CD4-positive, alpha-beta T cell treated with Interferon alpha-2 for 1 hour (primary cell): ENCODE measurements around the gene HIGD1A.

ENCODE experiments used
- DNase-seq, 2 donors: peaks; one replicate each; pipeline ENCODE4 v3.0.0-alpha.2; 2020 to 2022

HIGD1A gene

DNA sequence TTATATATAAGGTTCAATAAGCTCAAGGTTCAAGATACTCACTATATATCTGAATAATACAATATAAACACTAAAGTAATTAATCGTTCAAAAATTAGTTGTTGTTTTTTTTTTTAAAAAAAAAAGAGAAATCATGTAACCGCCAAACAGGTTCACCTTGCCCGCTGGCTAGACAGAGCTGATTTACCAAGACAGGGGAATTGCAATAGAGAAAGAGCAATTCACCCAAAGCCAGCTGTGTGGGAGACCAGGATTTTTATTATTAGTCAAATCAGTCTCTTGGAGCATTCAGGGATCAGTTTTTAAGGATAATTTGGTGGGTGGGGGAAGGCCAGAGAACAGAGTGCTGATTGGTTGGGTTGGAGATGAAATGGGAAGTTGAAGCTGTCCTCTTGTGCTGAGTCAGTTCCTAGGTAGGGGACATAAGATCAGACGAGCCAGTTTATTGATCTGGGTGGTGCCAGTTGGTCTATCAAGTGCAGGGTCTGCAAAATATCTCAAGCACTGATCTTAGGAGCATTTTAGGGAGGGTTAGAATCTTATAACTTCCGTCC, 7.9 kb downstream of the HIGD1A start:
- no peak for DNase-seq

DNA sequence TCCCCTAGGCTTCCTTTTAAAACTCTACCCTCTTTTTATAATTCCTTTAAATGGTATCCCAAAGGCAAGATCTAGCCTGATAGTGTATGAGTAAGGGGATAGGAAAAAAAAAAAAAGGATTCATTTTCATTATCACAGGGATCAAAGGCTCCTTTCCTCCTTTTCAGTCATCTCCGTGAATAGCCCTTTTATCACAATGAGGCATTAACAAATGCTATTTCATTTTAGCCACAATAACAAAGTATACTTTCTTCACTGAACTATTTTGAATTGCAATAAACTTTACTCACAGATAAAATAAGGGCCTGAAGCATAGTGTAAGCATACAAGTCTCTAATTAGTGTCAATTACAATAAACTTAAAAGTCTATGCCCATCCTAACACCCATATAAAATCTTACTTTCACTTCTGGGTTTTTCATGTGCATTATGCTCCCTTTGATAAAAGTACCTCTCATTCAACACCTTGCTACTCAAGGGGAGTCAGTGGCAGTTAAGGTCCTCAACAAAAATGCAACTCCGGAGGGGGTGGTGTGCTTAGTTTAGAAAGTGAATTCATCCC, 8.6 kb downstream of the HIGD1A start:
- DNase-seq: no peak

DNA sequence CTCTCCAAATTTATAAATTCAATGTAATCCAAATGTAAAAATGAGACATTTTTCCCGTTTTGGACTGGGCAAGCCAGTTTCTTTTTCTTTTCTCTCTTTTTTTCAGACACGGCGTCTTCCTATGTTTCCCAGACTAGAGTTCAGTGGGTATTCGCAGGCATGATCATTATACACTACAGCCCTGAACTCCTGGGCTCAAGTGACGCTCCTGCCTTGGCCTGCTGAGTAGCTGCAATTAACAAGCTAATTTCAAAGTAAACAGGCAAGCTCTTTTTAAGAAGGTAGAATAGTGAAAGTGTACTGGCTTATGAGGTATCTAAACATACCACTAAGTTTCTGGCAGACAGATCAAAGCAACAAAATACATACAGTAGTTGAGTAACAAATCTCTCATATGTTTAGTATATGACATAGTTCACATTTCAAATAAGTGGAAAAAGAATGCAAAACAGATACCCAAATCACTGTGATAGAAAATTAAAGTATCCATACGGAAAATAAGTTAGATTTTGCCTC, 13.5 kb downstream of the HIGD1A start:
- no peak for DNase-seq

DNA sequence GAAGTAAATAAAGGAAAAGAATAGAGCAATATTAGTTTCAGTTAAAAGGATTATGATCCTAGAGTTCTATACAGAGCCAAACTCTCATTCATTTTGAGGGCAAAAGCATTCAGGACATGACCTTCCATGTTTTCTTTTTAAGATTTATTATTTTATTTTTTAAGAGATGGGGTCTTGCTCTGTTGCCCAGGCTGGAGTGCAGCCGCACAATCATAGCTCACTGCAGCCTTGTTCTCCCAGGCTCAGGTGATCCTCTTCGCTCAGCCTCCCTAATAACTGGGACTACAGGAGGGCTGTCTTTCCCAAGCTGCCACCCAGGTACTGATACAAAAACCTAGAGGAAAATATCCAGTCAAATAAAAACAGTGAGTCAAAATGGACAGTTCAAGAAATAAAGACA, 17.7 kb downstream of the HIGD1A start:
- DNase-seq: no peak

DNA sequence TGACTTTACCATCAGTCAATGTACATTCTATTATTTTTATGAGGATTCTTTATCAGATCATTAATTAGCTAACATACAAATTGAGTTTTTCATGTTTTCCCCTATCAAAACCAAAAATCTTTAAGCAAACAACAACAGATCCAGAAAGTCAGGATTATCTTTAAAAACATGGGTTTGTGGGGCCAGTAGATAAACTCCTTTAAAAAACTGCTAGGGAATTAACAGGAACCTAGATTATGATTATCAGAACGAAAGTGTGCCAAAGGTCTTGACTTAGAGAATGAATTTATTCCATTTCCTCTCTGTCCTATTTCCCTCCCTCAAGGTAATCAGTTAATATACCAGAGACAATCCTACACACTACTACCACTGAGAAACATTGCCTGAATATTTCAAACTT, 18.1 kb downstream of the HIGD1A start:
- DNase-seq: no peak

DNA sequence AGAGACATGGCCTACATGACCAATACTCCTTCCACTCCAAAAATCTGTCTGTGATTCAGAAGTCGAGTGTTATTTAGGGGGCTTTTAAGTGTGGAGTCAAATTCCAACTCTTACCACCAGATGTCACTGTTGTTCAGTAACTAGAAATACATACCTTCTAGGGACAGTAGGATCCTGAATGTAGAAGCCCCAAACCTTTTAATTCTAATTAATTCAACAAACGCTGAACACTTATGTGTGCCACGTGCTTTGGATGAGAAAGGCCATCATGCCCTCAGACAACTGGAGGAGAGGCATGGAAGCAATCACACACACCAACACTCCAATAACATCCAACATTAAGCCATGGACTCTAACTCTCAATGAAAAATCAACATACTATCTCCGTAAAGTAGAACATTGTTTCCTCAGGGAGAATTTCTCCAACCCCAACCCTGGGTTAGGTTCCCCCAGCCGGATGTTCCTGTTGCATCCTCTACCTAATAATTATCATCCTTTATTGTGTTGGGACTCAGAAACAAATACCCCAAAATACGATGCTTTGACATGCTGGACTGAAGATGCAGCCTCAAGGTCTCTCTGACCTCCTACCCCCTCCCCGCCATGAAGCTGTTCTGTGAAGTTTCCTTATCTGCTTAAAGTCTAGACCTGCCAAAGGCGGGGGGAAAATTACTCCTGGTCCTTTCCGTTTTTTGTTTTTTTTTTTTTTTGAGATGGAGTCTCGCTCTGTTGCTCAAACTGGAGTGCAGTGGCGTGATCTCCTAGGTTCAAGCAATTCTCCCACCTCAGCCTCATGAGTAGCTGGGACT, 23.2 kb downstream of the HIGD1A start:
- peak; percentile 22 to 78 for DNase-seq

DNA sequence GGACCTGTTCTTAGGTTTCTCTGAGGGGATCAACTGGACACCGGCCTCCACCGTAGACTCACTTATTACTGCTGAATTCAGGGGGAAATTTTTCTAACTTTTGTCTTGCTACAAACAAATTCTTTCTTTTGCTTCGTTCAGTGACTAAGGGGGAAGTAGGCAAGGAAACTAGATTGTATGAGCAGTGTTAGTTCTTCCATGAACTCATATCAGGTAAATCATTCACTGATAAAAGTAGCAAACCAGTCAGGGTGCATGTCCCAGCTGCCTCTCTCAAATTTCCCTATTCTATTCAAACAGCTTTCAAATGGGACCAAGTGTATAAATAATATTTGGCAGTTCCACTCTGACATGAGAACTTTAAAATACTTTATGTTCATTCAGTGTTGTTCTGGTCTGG, 23.9 kb downstream of the HIGD1A start:
- no peak for DNase-seq

DNA sequence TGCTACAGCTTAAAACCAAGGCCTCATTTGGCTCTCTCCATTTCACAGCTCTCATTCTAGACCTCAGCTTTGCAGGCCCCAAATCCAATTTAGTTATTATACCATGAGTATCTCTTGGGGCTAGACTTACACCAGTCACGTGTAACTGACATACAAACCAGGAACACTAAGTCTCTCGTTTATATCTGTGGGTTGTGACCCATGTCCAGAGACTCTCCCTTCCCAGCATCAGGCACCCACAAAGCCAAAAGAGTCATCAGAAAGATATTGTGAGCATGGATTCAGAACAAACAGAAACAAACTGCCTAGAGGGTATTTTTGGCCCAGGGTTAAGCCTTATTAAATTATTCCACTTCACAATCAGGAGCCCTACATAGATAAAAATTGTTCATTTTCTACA, 25.6 kb downstream of the HIGD1A start:
- DNase-seq: no peak

DNA sequence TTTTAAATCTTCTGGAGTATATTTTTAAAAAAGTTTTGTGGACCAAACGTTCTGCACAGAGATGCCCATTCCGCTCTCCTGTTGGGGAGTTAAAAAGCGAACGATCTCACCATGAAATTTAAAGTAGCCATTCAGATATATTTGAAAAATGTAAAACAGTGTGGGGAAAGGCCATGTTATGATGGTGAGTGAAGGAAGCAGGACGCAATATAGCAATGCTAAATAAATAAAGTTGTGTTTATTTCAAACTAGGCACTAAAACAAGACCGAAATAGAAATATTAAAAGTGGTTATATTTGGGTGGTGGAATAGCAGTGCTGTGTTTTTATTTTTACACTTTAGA, 30.9 kb downstream of the HIGD1A start:
- no peak for DNase-seq

DNA sequence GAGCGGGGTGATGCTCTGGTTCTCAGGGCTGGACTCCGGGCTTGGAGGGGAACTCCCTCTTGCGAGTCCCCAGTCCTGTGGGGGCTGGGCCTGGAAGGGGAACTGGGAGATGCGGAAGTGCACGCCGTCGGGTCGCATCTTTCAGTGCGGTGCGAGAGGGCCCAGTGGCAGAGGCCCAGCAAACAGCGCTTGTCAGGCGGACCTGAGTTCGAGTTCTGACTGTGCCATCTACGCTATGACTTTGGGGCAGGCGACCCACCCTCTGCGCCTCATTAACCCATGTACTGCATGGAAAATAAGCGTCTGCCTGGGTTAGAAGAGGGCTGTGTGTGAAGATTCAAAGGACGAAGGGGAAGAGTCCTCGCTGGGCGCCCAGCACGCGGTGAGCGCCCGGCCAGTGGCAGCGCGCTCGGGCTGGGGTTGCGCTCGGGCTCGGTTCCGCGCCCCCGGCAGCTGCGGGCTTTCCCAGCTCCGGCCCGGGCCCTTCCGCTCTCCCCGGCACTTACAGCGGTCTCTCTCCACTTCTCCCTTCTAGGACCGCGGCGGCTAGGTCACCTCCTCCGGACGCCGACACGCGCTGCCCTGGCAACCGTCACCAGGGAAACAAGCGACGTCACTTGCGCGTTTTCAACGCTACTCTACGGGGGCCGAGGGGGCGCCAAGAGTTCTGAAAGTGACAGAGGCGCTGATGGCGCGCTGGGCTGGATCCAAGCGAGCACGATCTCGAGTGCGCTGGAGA, 31.5 kb downstream of the HIGD1A start, which contains the start of gene CCDC13:
CCDC13 (minus strand) TSS at position 584 of the 739 bp plus-strand sequence. CDS start 14,908 bp downstream, outside the sequence.
- peak; percentile 90 to 92 for DNase-seq

DNA sequence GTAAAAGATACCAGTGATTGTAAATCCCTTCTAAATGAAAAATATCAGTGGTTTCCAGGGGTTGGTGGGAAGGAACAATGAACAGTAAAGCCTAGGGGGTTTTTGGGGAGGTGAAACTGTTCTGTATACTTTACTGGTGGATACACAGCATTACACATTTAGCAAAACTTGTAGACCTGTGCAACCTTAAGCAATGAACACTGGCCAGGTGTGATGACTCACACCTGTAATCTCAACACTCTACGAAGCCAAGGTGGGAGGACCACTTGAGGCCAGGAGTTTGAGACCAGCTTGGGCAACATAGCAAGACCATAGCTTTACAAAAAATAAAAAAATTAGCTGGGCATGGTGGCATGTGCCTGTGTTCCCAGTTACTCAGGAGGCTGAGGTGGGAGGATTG, 33.0 kb downstream of the HIGD1A start:
- no peak for DNase-seq

DNA sequence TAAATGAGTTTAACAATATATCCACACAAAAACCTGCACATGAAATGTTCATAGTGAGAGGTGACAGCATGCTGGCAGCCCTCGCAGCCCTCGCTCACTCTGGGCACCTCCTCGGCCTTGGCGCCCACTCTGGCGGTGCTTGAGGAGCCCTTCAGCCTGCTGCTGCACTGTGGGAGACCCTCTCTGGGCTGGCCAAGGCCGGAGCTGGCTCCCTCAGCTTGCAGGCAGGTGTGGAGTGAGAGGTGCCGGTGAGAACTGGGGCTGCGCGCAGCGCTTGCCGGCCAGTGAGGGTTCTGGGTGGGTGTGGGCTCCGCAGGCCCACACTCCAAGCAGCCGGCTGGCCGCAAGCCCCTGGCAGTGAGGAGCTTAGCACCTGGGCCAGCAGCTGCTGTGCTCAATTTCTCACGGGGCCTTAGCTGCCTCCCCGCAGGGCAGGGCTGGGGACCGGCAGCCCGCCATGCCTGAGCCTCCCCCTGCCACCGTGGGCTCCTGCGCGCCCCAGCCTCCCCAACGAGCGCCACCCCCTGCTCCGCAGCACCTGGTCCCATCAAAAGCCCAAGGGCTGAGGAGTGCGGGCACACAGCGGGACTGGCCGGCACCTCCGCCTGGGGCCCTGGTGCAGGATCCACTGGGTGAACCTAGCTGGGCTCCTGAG, 34.7 kb downstream of the HIGD1A start:
- no peak for DNase-seq

DNA sequence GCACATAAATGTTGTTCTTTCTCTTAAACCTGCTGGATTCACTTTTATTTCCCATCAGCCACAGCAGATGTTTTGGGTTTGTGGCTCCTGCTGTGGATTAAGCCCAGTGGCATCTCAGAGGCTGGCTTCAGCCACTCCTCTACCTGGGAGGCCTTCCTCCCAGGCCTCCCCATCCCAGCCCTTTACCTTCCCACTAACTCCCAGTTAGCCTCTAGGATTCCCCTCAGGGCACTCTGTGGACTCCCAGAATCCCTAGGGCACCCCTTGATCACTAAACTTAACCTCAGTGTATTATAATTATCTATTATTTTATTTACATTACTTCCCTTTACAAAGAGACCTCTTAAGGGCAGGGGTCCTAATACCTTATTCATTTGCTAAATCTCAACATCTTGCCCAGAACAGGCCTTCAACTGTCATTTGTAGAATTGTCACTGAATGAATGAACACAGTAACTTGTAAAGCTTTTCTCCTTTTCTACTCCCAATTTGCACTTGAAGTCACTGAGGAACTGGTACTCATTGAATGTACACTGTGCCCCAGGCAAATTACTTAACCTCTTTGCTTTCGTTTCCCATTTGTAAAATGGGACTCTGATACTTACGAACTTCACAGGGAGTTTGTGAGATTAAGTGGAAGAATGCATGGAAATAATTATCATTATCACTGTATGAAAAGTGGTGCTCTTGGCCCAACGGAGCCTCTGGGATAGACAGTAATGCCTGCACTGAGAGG, 39.6 kb downstream of the HIGD1A start:
- DNase-seq: no peak

DNA sequence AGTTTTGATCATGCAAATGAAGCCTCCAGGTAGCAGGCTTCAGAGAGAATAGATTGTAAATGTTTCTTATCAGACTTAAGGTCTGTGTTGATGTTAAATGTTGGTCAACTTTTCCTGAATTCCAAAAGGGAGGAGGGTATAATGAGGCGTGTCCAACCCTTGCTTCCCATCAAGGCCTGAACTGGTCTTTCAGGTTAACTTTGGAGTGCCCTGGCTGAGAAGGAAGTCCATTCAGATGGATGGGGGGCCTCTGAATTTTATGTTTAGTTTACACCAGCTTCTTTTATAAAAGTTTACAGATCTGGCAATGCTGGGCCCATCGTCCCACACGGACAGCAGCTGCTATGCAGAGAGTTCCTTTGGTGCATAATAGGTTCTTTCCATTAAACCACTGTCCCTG, 40.2 kb downstream of the HIGD1A start:
- DNase-seq: no peak

DNA sequence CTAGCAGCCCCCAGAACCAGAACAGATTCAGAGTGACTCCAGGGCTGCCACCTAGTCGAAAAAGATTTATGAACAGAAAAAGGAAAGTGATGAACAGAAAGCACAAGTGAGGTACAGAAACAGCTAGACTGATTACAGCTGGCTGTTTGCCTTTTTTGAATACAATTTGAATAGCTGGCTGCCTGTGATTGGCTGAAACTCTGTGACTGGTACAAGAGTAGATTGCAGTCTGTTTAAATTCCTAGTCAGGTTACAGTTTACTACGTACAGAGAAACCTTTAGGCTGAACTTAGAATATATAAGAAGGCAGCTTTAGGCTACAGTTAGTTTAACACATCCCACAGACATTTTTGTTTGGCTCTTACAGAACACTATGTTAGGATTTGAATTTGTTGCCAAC, 41.3 kb downstream of the HIGD1A start:
- no peak for DNase-seq

DNA sequence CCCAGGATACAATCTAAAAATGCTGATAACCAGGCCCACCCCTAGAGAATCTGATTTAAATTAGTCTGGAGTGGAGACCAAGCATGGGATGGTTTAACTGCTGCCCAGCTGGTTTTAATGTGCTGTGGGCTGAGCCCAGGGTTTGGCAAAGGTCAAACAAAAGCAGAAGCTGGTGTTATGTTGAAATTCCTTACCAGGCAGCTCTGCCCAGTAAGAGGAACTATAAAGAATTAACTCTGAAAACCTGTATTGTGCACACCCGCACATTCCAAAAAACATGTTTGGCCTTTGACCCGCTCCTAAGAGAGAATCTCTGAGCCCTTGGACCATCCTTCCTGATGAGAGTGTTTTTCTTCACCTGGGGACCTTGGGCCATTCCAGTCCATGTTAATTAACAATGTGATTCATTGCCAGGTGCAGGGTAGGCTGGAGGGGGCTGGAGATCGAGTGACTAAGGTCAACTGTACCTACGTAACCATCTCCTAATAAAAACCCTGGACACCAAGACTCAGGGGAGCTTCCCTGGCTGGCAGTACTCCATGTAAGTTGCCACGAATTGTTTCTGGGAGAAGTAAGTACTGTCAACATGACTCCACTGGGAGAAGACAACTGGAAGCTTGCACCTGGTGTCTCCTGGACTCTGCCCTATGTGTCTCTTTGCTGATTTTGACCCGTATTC, 42.1 kb downstream of the HIGD1A start:
- DNase-seq: peak in 1 of 2 donors; percentile 26

DNA sequence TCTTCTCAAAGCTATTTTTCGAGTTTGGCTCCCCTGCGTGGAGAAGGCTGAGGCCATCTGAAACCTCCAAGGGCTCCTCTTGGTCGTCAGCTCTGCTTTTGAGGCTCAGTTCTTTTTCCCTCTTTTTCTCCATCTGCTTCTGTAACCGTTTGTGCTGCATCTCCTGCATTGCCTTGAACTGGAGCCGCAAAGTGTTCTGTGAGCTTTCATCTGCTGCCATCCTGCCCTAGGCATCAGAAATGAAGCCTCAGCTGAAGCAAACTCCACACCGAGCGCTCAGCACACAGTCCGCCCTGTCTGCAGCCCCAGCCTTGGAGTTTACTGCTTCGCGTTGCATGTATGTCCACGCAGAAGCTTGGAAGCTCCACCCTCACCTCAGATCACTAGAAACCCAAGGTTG, 46.2 kb downstream of the HIGD1A start:
- DNase-seq: no peak

DNA sequence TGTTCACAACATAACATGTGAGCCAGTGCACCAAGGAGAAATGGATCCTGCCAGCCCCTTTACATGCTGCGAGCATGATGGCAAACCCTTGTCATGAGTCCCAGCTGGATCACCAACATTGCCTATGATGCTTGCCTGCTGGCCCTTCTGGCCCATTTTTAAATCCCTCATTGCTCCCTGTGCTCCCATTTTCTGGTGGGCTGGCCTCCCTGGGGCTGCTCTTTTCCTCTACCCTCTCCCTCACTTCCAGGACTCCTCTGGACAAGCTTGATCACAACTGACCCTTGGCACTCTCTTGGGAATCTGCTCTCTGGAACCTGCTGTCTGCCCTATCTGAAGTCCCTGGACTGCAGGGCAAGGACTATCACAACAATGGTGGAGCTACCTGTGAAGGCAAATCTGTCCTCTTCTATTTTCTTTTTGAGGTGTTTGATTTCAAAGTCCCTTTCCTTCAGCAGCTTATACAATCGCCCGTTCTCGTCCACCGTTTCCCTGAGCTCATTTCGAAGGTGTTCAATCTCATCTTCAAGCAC, 47.5 kb downstream of the HIGD1A start:
- DNase-seq: no peak

DNA sequence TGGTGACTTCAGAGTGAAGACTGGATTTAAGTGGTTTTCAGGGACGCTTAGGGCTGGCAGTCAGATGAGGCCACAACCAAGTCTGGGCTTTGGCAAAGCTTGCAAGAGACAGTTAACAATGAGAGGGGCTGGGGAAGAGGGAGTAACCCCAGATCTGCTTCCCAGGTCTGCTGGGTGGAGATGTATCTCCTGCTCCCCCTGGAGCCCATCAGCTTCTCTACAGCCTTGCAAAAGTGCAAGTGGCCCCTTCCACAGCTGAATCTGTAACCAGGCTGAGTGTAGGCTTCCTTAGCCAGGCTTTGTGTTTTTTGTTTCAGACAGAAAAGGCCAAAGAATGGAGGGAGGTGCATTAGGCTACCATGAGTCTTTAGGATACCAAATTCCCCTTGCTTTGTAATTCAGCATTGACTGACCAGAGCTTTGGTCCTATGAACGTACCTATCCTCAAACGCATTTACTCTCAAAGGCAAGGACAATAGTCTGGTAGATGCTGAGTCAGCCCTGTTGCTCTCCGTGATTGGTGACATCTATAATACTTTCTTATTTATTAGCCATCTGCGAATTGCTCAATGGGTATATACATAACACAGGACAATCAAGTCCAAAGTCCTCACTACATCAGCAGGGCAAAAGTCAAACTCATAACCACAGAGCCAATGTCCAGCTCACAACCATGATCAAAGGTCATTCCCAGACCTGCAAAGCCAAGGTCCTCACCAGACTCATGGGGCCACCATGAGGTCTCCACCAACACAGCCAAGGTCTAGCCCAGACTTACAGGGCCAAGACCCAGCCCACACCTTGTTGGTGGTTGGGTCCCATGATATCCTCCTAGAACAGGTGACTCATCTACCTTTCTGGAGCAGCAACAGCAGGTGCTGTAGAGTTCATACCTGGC, 48.4 kb downstream of the HIGD1A start:
- peak in 1 of 2 donors; percentile 35 for DNase-seq

DNA sequence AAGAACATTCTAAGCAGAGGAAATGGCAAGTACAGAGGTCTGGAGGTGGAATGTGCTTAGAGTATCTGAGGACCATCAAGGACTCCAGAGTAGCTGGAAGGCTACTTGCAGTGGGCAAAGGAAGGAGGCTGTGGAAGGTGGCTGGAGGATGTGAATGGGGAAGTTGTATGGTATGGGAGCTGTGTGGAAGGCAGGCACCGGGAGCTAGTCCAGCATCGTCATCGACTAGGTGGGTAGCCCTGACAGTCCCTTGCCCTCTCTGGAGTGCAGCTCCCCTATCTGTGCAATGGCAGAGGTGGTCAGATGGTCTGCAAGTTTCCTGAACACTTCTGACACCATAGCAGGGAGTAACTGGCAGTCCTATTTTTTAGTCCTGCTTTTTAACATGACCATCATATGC, 50.5 kb downstream of the HIGD1A start:
- DNase-seq: no peak
